ENCODE results near the gene RAB7B. TPM values are rescaled to one million over a fixed set of nuclear protein-coding genes. Genes with fewer than 3 reads are reported as not detected.
"Not testable (repeated sequence)": the region's sequence is repeated elsewhere in the genome, so short reads cannot be mapped to it uniquely, and the experiment has no call there.

The RAB7B gene
- polyA plus RNA-seq, 1 donor: 12.2 TPM

GRCh38 chr1:206022766-206023165 is 19.6 kb upstream of the RAB7B start:
- DNase-seq: no peak

- no peak for DNase-seq
These were observed 18.6 kb upstream of the RAB7B start for GRCh38 chr1:206021626-206022365.

- DNase-seq: no peak
These were observed 17.9 kb upstream of the RAB7B start for GRCh38 chr1:206021008-206021625.

- no peak for DNase-seq
These were observed 17.3 kb upstream of the RAB7B start for GRCh38 chr1:206020393-206021007.

GRCh38 chr1:206015071-206015470 is 11.9 kb upstream of the RAB7B start:
- DNase-seq: no peak

- DNase-seq: no peak
These were observed 11.4 kb upstream of the RAB7B start for GRCh38 chr1:206014601-206015000.

- DNase-seq: no peak
These were observed 10.0 kb upstream of the RAB7B start for GRCh38 chr1:206013026-206013795.

GRCh38 chr1:206012086-206012859 is 9.1 kb upstream of the RAB7B start:
- peak; percentile 58 for DNase-seq

GRCh38 chr1:206011057-206011456 is 7.9 kb upstream of the RAB7B start:
- DNase-seq: no peak

- no peak for DNase-seq
These were observed 6.9 kb upstream of the RAB7B start for GRCh38 chr1:206010060-206010459.

- no peak for DNase-seq
These were observed 3.8 kb upstream of the RAB7B start for GRCh38 chr1:206006946-206007345.

GRCh38 chr1:206005778-206006180 is 2.6 kb upstream of the RAB7B start:
- DNase-seq: no peak

- no peak for DNase-seq
These were observed 2.0 kb upstream of the RAB7B start for GRCh38 chr1:206005234-206005633.

GRCh38 chr1:206004826-206005225 is 1.6 kb upstream of the RAB7B start:
- DNase-seq: peak; percentile 33

GRCh38 chr1:206003854-206004800 is 932 bp upstream of the RAB7B start:
- no peak for DNase-seq

GRCh38 chr1:206002160-206002559 is 1.0 kb downstream of the RAB7B start:
- DNase-seq: no peak

- DNase-seq: no peak
These were observed 1.7 kb downstream of the RAB7B start for GRCh38 chr1:206001476-206001888.

GRCh38 chr1:206000641-206001339 is 2.4 kb downstream of the RAB7B start:
- no peak for DNase-seq

- DNase-seq: no peak
These were observed 4.5 kb downstream of the RAB7B start for GRCh38 chr1:205998457-205999241.

GRCh38 chr1:205996641-205997040 is 6.6 kb downstream of the RAB7B start:
- DNase-seq: not testable (repeated sequence)

Measured in hindlimb muscle (tissue), 1 donor.